ENCODE measurements around the gene KLF6.

Gene KLF6

DNA sequence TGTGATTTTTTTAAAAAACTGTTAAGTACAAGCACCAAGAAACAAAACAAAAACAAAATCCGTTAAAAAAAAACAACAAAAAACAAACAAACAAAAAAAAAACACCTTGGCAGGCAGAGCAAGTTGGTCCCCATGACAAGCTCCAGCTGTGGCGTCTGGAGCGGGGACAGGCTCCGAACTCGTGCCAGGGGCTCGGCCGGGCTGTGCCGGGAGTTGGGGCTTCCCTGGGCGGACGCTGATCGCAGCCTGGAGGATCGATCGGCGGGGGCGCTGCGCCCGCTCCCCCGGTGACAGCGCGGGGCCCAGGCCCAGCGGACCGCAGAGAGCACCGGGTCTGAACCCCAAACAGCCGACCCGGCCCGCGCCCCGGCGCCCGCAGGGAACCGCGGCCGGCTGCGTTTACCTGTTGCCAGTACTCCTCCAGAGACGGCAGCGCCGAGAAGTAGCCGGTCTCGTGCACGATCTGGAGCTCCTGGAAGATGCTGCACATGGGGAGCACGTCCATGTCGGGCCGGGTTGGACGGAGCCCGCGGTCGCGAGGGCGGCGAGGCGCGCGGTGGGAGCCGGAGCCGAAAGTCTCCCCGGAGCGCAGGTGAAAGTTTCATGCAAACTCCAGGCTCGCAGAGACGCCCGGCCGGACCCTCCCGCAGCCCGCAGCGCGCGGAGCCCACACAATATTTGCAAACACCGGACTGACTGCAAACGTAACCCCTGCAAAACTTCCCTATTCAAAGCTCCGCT lies at the start of gene KLF6:
TSS of gene KLF6 (minus strand) at position 700 of the 741 bp plus-strand sequence. CDS start at position 505, 195 bp downstream.
- no peak for DNase-seq

DNA sequence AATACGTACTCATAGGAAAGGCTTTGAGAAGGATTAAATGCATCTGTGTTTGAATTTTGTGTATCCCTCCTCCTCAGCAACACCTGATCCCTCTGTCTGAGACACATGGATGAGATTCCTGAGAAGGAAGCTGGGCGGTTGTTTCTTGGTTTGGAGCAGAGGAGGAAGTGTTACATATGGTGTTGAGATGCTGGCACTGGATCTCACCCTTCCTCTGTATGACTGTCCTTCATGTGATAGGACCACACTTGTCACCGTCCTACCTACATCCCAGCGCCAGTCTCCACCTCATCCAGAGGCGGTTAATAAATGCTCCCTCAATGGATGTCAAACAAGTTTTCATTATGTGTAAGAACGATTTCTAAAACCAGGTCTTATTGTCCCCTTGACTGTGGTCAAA lies 49.4 kb upstream of the KLF6 start:
- DNase-seq = no peak

DNA sequence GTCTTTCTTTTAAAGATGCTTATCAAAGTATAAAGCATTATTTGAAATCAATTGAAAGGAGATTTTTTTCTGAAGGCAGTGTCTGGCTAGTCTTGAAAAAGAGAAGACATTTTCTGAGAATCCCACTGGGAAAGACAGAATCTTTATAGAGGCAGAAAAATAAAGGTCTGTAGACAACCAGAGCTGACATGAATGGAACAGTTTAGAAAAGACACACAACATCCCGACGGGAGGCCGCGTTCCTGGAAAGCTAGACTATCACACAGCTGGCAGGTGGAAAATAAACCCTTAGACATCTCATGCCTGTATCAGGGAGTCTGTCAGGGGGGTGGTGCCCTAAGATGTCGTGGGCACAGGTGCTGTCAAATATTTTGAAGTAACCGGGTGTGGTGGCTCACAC lies 48.0 kb upstream of the KLF6 start:
- no peak for DNase-seq

- DNase-seq = no peak
Measured at GRCh38 chr10:3832022-3832786, 47.2 kb upstream of the KLF6 start.

GRCh38 chr10:3831608-3832007 lies 46.6 kb upstream of the KLF6 start:
- DNase-seq = no peak

- no peak for DNase-seq
Measured at GRCh38 chr10:3830946-3831345, 45.9 kb upstream of the KLF6 start.

DNA sequence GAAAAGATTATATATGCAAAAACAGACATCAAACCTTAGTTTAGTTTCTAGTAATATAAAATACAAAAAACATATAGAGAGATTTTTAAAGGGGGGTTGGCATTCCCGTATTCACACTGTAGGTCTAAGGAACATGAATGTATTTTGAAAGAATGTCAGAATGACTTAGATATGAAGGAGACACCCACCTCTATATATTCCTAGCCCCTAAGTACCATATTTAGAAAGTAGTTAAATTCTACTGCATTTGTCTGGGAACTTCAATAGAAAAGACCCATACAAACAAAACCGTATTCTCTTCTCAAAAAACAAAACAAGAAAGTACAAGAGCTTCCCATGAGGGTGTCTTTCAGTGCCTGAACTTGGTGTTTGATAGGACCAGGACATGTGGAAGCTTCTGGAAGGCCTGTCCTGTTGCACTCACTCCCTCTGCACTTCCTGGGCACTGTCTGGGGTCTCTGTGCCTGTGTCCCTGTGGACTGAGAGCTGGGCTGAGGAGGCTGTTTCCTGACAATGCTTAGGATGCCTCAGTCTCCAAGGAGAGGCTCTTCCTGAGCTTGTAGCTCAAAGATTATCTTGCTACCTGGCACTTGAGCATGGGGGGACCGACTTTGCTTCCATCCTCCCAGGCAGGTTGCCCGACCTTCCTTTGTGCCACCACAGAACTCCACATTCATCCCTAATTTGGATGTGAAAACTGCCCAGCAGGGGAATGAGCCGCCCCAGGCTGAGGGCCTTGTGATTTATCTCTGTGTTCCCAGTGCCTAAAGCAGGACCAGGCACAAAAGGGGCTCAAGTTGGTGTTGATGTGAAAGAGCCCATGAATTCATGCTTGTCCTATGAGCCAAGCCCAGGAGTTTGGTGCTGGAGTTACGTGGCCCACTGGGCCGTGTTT lies 44.4 kb upstream of the KLF6 start:
- no peak for DNase-seq

DNA sequence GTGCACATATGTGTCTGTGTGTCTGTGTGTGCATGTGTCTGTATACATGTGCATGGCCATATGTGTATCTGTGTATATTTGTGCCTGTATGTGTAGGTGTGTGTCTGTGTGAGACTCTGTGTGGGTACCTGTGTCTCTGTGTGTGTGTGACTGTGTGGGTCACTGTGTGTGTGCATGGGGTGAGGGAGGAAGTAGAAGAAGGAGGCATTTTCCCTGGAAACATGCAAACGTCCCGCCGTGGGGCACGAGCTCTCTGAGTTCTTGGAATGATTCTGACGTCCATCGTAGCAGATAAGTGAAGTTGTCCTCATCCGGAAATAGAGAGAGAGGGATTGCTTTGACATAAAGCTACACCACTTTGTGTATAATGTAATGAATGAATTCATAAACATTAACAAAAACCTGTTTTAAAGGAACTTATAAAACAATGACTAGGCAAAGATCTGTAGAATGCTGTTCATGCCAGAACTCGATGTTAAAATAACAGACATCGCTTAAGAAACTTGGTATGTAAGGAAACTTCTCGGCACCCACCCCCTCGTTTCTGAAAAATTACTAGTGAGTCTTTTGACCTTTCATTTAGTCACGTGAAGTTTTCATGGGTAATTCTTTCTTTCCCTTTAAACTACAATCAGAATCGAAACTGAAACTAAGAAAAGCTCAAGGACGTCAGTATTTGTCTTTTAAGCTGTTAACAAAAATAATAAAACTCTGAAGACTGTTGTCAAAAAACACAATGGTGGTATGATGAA lies 43.6 kb upstream of the KLF6 start:
- DNase-seq = peak; percentile 65

DNA sequence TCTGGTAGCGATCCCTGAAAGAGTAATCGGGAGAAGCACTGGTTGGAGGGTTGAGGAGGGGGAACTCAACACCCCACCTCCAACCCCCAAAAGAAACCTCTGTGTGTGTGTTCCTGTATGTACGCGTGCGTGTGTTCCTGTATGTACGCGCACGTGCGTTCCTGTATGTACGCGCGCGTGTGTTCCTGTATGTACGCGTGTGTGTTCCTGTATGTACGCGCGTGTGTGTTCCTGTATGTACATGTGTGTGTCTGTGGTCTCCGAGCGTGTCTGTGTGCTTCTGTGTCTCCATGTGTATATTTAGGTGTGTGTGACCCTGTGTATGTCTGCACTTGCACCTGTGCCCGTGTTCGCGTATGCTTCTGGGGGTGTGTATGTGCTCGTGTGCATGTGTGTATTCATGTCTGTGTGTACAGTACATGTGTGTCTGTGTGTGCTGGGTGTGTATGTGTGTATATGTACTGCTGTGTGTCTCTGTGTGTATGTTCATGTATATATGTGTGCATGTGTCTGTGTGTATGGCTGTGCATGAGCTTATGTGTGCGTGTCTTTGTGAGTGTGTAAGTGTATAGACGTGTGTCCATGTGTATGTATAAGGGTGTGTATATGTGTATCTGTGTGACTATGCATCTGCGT lies 42.9 kb upstream of the KLF6 start:
- DNase-seq = no peak

- peak; percentile 14 for DNase-seq
Measured at GRCh38 chr10:3827266-3827665, 42.3 kb upstream of the KLF6 start.

GRCh38 chr10:3825862-3826351 lies 40.9 kb upstream of the KLF6 start:
- peak; percentile 80 for DNase-seq

DNA sequence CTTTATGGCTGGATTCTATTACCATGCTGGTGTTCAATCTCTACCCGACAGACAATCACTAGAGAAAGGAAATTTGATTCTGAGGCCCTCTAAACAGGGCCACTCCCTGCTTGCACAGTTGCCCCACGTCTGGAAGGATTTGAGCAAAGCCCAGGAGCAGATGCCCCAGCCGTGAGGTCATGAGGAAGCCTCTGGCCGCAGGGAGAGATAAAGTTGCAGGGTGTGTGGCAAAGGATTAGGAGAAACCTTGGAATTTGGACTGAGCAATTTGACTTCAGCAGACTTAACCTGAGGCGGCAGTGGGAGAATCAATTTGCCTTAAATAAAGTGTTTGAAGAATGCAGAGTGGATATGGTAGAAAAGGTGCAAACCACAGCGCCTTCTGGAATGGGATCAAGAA lies 40.2 kb upstream of the KLF6 start:
- DNase-seq = peak; percentile 92

- no peak for DNase-seq
Measured at GRCh38 chr10:3822541-3823330, 37.7 kb upstream of the KLF6 start.

DNA sequence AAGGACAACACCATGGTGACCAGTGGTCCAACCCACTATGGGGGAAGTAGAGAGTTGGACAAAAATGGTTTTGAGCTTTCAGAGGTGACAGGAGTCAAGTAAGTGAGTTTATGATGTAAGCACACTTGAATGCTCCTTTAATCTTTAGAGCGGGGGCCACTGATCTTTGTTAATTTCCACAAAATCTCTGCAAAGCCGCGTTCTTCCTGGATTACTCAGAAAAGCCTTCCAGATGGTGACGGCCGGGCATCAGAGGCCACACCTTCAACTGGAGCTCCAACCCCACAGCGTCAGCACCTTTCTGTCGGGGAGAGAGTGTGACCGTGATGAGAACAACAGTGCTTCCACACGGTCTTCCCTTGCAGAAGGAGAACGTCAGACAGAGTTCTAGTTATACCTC lies 35.2 kb upstream of the KLF6 start:
- DNase-seq = no peak

DNA sequence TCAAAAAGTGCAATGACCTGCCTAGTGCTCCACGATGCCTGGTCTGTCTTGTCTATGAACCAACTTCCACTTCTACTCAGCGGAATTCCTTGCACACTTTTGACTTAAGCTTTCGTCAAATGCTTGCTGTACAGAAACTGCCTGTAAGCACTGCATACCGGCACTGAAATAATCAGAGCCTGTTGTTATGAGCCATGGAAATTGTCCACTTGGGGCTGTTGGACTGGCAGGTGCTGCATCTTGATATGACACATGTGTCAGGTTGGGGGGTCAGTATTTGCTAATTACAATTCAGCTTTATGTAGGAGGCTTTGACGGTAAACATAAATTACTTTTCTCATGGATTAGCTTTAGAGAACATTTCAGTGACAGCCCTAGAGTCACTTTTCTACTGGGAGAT lies 32.0 kb upstream of the KLF6 start:
- DNase-seq = no peak

- DNase-seq = no peak
Measured at GRCh38 chr10:3814838-3815220, 29.8 kb upstream of the KLF6 start.

GRCh38 chr10:3813986-3814837 lies 29.2 kb upstream of the KLF6 start:
- no peak for DNase-seq

DNA sequence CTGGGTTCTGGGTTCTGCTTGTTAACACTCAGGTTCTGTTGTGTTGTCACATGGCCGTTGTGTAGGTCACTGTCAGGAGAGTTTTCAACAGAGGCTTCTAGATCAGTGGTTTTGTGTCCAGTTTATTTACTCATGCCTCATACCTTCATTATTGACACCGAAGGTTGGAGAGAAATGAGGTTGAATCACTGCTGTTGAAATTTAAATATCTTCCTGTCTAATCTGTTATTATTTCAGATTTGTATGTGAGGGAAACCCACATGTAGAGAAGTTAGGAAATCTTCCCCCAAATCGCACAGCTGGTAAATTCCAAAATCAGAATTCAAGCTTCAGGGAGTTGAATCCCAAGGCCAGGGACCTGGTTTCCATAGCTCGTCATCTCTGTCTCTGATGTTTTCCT lies 28.3 kb upstream of the KLF6 start:
- no peak for DNase-seq

DNA sequence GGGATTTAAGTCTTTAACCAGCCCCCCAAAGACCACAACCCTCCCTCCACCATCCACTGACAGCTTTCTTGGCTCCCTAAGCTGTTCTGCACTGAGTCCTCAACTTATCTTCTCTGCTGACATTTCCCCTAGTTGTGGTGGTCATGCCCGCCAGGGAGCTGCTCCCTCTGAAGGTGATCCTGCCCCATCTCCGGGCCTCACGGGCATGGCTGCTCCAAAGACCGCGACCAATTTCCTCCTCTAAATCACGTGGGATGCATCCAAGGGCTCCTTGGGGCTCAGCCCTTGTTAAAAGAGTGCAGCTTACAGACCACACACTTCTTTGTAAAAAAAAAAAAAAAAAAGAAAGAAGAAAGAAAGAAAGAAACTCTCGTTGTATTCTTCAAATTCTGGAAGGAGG lies 27.1 kb upstream of the KLF6 start:
- DNase-seq = no peak

GRCh38 chr10:3811291-3811870 lies 26.4 kb upstream of the KLF6 start:
- DNase-seq = peak; percentile 41
